ENCODE results near the gene FRMPD2.
"Not testable (repeated sequence)": the region's sequence is repeated elsewhere in the genome, so short reads cannot be mapped to it uniquely, and the experiment has no call there.

GRCh38 chr10:48140949-48141348 lies 133.5 kb downstream of the FRMPD2 start:
- TF ChIP-seq NFE2L2 (conservative IDR thresholded peaks at IDR 0.05; ENCODE audit: low read length); CTCF (IDR thresholded peaks at IDR 0.05); REST (IDR thresholded peaks at IDR 0.05); CHD4 (IDR thresholded peaks at IDR 0.05; ENCODE audit: borderline replicate concordance); POLR2AphosphoS2 (conservative IDR thresholded peaks at IDR 0.05; ENCODE audit: low read length); GATA3 (IDR thresholded peaks at IDR 0.05; ENCODE audit: borderline replicate concordance); POLR2A (IDR thresholded peaks at IDR 0.05; ENCODE audit: low read length); HMGXB4 (CRISPR knock-in tag; IDR thresholded peaks at IDR 0.05; ENCODE audit: borderline replicate concordance); MAFK (IDR thresholded peaks at IDR 0.05; ENCODE audit: partially characterized antibody); TP53 (CRISPR knock-in tag; IDR thresholded peaks at IDR 0.05); USF2 (IDR thresholded peaks at IDR 0.05); MYC (IDR thresholded peaks at IDR 0.05; ENCODE audit: borderline replicate concordance, low read length); SREBF2 (IDR thresholded peaks at IDR 0.05); HOXB5 (CRISPR knock-in tag; IDR thresholded peaks at IDR 0.05): not testable (repeated sequence)

Measured in A549 (cell line).